Lower leg skin (tissue), 4 donors: ENCODE data around the gene CD24. TPM values are rescaled to one million over a fixed set of nuclear protein-coding genes. Genes with fewer than 3 reads are reported as not detected.
"Not testable (repeated sequence)": the region's sequence is repeated elsewhere in the genome, so short reads cannot be mapped to it uniquely, and the experiment has no call there.

Experiments
- DNase-seq, 2 donors: peaks; one replicate each; pipeline ENCODE4 v3.0.0-alpha.2; 2019; ENCODE audit warnings: low spot score in 2 of 2
- H3K4me3 ChIP-seq: fragments of 200-600 bp; sonication (generic); 2 replicates; pipeline ENCODE4 v1.5.1; 2017; ENCODE audit warnings: mild to moderate bottlenecking, low read depth; ENCODE audit not compliant: poor library complexity, severe bottlenecking
- CTCF ChIP-seq, 3 donors: fragments of 450-650 bp; IDR thresholded peaks; one replicate each; pipeline ENCODE4 v1.5.1; 2016; ENCODE audit warnings: antibody characterized with exemption in 3 of 3, mild to moderate bottlenecking in 3 of 3, moderate library complexity in 2 of 3
- POLR2A ChIP-seq, 2 donors: fragments of 450-650 bp; IDR thresholded peaks; one replicate each; pipeline ENCODE4 v1.6.1; 2016 to 2017; ENCODE audit warnings: antibody characterized with exemption in 2 of 2, mild to moderate bottlenecking in 1 of 2, moderate library complexity in 1 of 2
- WGBS, 2 donors: methylation state at CpG; one replicate each; pipeline ENCODE4 v1.1.5; 2018; 5-methylcytosine and 5-hydroxymethylcytosine counted together
- intact Hi-C: fragments of 100-400 bp; cut with DNase I; formaldehyde crosslinking; loops from one replicate; pipeline ENCODE4 v1.15.0; 2023; ENCODE audit warnings: low total_unique reads
- total RNA-seq, 4 donors: library from RNA; depleted of rRNA; stranded (reverse); fragments of >200 nt; gene quantifications; one replicate each; pipeline ENCODE4 v1.1.0, GENCODE V29; 2016

The CD24 gene
- total RNA-seq, 4 donors from 2014 or later, result 60.9 to 207 (median 126) TPM

GRCh38 chr6:106973836-106974335 is 643 bp downstream of the CD24 start:
- peak overlapping the region; percentile 15 for H3K4me3 ChIP-seq
- intact Hi-C loops, result loop anchor here (10.0 kb wide), 1 partner anchor 359 kb away; no protein-coding TSS in a partner anchor
- 1 to 3% methylated on average over 24 to 32 of the region's 32 CpGs for WGBS, 2 donors
- TF ChIP-seq POLR2A (IDR thresholded peaks at IDR 0.05) (no peak), CTCF (IDR thresholded peaks at IDR 0.05) (no peak)
- no peak for DNase-seq

GRCh38 chr6:106973018-106973835 is 1.3 kb downstream of the CD24 start:
- WGBS, 2 donors, result 5 to 6% methylated on average over 34 to 49 of the region's 49 CpGs
- TF ChIP-seq CTCF (IDR thresholded peaks at IDR 0.05) (no peak), POLR2A (IDR thresholded peaks at IDR 0.05) (no peak)

GRCh38 chr6:106972500-106972899 is 2.0 kb downstream of the CD24 start:
- 24 to 39% methylated on average over 10 of the region's 10 CpGs for WGBS, 2 donors

More at GRCh38 chr6:106973018-106973835, 1.3 kb downstream of the CD24 start:
- intact Hi-C loops, result loop anchor here (10.0 kb wide), 1 partner anchor 358 kb away; no protein-coding TSS in a partner anchor
- DNase-seq, result peak in 1 of 2 donors; percentile 85
- H3K4me3 ChIP-seq, result peak overlapping the region; percentile 15

GRCh38 chr6:106970769-106971168 is 3.8 kb downstream of the CD24 start:
- 94 to 95% methylated on average over 6 of the region's 6 CpGs for WGBS, 2 donors
- intact Hi-C loops, result loop anchor here (10.0 kb wide), 1 partner anchor 356 kb away; no protein-coding TSS in a partner anchor
- not testable (repeated sequence) for DNase-seq, H3K4me3 ChIP-seq

More at GRCh38 chr6:106972500-106972899, 2.0 kb downstream of the CD24 start:
- intact Hi-C loops, result loop anchor here (10.0 kb wide), 1 partner anchor 358 kb away; no protein-coding TSS in a partner anchor
- TF ChIP-seq POLR2A (IDR thresholded peaks at IDR 0.05) (no peak), CTCF (IDR thresholded peaks at IDR 0.05) (no peak)
- H3K4me3 ChIP-seq, result no peak overlapping the region
- DNase-seq, result no peak

GRCh38 chr6:106967936-106968555 is 6.5 kb downstream of the CD24 start:
- intact Hi-C loops, result no loop called here
- no peak for DNase-seq
- WGBS, 2 donors, result 75 to 87% methylated on average over 9 of the region's 9 CpGs
- no peak overlapping the region for H3K4me3 ChIP-seq
- TF ChIP-seq CTCF (IDR thresholded peaks at IDR 0.05) (no peak), POLR2A (IDR thresholded peaks at IDR 0.05) (no peak)
